ENCODE results near the gene MORC1.
"Not testable (repeated sequence)": the region's sequence is repeated elsewhere in the genome, so short reads cannot be mapped to it uniquely, and the experiment has no call there.

The MORC1 gene

GRCh38 chr3:109117939-109118338 is at the start of gene MORC1:
Gene MORC1, minus strand, starts transcription at chr3:109118134. Its CDS starts 75 bp downstream, at chr3:109118059.
- DNase-seq (ENCODE audit: low read depth in 2 of 2), result no peak

- no peak for DNase-seq (ENCODE audit: low read depth in 2 of 2)
Observed at GRCh38 chr3:109165905-109166304, 48.0 kb upstream of the MORC1 start.

- no peak for DNase-seq (ENCODE audit: low read depth in 2 of 2)
Observed at GRCh38 chr3:109161487-109162123, 43.7 kb upstream of the MORC1 start.

- DNase-seq (ENCODE audit: low read depth in 2 of 2), result no peak
Observed at GRCh38 chr3:109155828-109156227, 37.9 kb upstream of the MORC1 start.

- no peak for DNase-seq (ENCODE audit: low read depth in 2 of 2)
Observed at GRCh38 chr3:109154979-109155378, 37.0 kb upstream of the MORC1 start.

- no peak for DNase-seq (ENCODE audit: low read depth in 2 of 2)
Observed at GRCh38 chr3:109152320-109152719, 34.4 kb upstream of the MORC1 start.

- DNase-seq (ENCODE audit: low read depth in 2 of 2), result no peak
Observed at GRCh38 chr3:109149078-109149477, 31.1 kb upstream of the MORC1 start.

GRCh38 chr3:109143646-109144045 is 25.7 kb upstream of the MORC1 start:
- no peak for DNase-seq (ENCODE audit: low read depth in 2 of 2)

- no peak for DNase-seq (ENCODE audit: low read depth in 2 of 2)
Observed at GRCh38 chr3:109140318-109140717, 22.4 kb upstream of the MORC1 start.

GRCh38 chr3:109137761-109138160 is 19.8 kb upstream of the MORC1 start:
- DNase-seq (ENCODE audit: low read depth in 2 of 2), result no peak

- DNase-seq (ENCODE audit: low read depth in 2 of 2), result no peak
Observed at GRCh38 chr3:109136523-109136922, 18.6 kb upstream of the MORC1 start, which contains the start of gene C3orf85. Gene C3orf85, plus strand, starts transcription at chr3:109136719. Its CDS starts 129 bp downstream, at chr3:109136848.

GRCh38 chr3:109133474-109133816 is 15.5 kb upstream of the MORC1 start:
- DNase-seq (ENCODE audit: low read depth in 2 of 2), result not testable (repeated sequence)

- DNase-seq (ENCODE audit: low read depth in 2 of 2), result no peak
Observed at GRCh38 chr3:109132801-109133473, 15.0 kb upstream of the MORC1 start.

GRCh38 chr3:109131276-109131675 is 13.3 kb upstream of the MORC1 start:
- DNase-seq (ENCODE audit: low read depth in 2 of 2), result no peak

GRCh38 chr3:109127553-109127952 is 9.6 kb upstream of the MORC1 start:
- no peak for DNase-seq (ENCODE audit: low read depth in 2 of 2)

- DNase-seq (ENCODE audit: low read depth in 2 of 2), result no peak
Observed at GRCh38 chr3:109125902-109126301, 8.0 kb upstream of the MORC1 start.

- DNase-seq (ENCODE audit: low read depth in 2 of 2), result no peak
Observed at GRCh38 chr3:109122690-109123089, 4.8 kb upstream of the MORC1 start.

- no peak for DNase-seq (ENCODE audit: low read depth in 2 of 2)
Observed at GRCh38 chr3:109118584-109118983, 650 bp upstream of the MORC1 start.

- DNase-seq (ENCODE audit: low read depth in 2 of 2), result no peak
Observed at GRCh38 chr3:109116031-109116430, 1.9 kb downstream of the MORC1 start.

- DNase-seq (ENCODE audit: low read depth in 2 of 2), result no peak
Observed at GRCh38 chr3:109115451-109115850, 2.5 kb downstream of the MORC1 start.

- no peak for DNase-seq (ENCODE audit: low read depth in 2 of 2)
Observed at GRCh38 chr3:109114746-109115145, 3.2 kb downstream of the MORC1 start.

- no peak for DNase-seq (ENCODE audit: low read depth in 2 of 2)
Observed at GRCh38 chr3:109112946-109113760, 4.8 kb downstream of the MORC1 start.

- DNase-seq (ENCODE audit: low read depth in 2 of 2), result no peak
Observed at GRCh38 chr3:109109574-109109973, 8.4 kb downstream of the MORC1 start.

All from fibroblast of skin of left quadriceps (primary cell).